ENCODE data around the gene TRIM17.

The TRIM17 gene

GRCh38 chr1:228366062-228366865 is 50.4 kb downstream of the TRIM17 start:
- DNase-seq, result no peak

DNA sequence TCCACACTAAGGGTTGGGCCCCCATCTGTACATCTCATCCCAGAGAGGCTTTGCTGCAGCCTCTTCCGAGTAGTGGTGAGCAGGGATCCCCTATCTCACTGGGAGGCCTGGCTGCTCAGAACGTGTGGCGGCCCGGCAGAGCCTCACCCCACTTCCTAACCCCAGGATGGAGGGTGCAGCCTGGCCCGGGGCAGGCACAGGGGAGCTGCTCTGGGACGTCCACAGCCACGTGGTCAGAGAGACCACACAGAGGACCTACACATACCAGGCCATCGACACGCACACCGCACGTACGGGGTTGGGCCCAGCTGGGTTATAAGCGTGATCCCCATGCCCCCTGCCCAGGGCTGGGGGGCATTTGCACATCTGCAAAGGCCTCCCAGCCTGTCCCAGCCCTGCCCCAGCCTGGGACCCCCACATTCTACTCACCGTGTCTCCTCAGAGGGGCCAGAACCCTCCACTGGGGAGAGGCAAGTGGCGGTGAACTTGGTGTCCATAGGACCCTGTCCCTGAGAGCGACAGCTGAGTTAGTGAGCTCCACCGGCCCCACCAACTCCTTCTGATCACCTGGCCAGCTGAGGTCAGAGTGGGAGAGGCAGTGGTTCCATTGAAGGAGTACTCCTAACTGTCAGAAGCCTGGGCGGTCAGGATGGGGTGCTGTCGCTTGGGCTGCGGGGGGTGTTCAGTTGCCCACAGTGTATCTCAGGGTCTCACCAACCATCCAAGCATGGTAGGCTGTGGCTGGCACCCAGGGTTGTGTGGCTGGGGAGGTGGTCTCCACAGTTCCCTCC is 51.2 kb downstream of the TRIM17 start:
- no peak for DNase-seq

DNA sequence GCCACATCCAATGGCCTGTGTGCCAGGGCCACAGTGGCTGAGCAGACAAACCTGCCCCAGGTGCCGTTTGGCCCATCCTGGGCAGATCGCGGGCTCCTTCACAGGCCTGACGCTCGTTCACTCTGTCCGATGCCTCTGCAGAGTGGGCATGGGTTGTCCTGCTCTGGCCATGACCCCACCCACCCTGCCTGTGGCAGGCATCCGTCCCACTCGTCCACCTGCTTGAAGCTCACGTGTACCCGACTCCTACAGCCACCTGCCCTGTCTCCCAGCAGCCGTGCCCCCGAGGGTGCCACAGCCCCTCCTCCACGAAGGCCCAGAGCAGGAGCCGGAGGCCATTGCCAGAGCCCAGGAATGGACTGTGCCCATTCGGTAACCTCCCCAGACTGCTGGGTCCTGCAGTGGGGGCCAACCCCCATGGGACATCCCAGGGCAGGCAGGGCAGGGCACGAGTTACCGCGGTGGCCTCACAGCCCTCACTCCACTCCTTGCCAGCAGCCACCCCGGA is 51.9 kb downstream of the TRIM17 start:
- no peak for DNase-seq

DNA sequence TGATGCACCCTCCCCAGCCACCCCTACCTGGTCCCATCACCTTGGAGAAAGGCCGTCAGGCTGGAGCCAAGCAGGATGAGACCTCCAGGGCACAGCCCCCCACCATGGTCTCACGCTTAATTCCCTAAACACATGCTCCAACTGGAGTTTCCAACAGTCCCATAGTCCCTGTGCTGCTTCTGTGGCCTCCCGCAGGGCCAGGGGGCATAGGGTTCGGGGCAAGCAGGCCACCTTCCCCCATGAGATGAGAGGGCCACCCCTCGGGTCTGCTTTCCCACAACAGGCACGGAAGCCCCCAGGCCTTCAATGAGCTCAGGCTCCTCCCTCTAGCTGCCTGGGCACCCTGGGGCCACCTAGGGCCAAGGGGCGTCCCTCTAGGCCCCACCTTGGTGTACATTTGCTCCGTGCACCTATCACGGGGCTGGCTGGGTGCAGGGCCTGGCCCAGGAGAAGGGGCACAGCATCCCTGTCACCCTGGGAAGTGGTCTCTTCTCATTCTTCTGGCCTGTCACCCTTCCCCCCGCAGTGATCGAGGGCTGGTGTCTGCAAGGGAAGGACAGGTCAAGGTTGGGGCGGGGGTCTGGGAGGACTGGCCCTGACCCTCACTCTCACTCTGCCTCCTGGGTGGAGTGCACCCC is 52.5 kb downstream of the TRIM17 start:
- no peak for DNase-seq

DNA sequence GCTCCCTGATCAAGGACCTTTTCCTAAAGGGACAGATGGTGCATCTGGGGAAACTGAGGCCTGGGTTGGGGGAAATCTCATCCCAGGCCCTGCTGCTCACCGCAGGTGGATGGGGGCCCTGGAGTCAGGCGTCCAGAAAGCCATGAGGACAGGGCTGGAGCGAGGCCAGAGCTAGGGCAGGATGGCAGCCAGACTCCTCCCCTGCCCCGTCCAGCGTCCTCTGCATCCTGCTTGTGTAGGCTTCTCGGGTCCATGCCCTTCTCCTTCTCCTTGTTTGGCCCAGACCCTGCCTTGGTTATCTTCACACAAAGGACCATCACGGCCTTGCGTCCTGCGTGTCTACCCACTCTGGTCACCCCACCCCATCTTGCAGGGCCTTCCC is 53.0 kb downstream of the TRIM17 start:
- DNase-seq, result no peak

DNA sequence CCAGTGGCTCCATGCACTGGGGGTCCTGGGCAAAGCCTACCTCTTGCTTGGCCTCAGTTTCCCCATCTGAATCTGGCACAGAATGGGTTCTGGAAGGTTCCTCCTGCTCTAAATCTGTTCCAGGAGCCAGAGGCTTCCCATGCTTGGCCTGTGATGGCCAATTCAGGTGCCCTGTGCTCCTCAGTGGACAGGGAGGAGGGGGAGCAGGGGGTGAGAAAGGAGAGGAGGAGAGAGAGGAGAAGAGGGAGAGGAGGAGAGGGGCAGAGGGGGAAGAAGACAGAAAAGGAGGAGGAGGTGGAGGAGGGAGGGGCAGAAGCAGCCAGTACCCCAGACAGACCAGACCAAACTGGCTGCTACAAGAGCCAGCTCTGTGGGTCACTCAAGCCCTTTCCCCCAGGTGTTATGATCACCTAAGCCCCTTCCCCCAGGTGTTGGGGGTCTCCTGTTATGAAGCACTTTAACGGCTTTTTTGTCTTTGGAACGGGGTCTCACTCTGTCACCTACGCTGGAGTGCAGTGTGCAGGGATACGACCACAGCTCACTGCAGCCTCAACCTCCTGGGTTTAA is 53.7 kb downstream of the TRIM17 start:
- no peak for DNase-seq

- no peak for DNase-seq
Observed at GRCh38 chr1:228362141-228362883, 54.3 kb downstream of the TRIM17 start.

GRCh38 chr1:228361314-228362140 is 55.1 kb downstream of the TRIM17 start:
- no peak for DNase-seq

GRCh38 chr1:228360533-228361313 is 55.9 kb downstream of the TRIM17 start:
- no peak for DNase-seq

GRCh38 chr1:228359613-228360532 is 56.8 kb downstream of the TRIM17 start:
- no peak for DNase-seq

DNA sequence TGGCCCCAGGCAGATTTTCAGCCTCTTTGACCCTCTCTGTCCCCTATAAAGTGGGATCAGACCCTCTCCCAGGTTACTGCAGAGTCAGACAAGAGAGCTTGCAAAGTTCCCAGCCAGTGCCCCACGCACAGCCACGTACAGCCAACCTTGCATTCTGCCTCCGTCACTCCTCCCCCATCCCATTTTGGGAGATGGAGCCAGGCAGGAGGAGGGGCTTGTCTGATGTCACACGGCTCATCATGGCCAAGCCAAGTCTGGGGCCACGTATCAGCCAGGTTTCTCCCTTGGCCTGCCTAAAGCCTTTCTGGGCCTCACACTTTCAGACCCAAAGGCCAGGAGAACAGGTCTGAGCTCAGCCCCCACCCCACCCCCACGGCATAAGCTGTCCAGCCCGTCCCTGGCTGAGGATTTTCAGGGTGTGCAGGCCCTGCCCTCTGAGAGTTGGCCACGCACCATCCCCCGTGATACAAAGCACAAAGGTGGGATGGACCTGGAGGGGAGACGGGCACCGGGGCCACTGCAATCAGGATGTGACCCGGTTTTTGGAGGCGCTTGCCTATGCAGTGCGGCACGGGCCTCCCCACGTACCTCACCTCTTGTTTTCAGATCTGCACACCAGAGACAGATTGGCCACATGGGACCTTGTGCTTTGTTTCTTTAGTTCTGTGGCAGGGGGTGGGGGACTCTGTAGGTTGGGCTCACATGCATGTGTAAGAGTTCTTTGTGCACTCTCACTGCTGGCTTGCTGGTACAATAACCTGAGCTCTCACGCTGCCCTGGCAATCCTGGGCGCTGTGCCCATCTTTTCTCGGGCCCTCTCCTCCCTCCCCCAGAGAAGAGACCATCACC is 57.7 kb downstream of the TRIM17 start:
- no peak for DNase-seq

DNA sequence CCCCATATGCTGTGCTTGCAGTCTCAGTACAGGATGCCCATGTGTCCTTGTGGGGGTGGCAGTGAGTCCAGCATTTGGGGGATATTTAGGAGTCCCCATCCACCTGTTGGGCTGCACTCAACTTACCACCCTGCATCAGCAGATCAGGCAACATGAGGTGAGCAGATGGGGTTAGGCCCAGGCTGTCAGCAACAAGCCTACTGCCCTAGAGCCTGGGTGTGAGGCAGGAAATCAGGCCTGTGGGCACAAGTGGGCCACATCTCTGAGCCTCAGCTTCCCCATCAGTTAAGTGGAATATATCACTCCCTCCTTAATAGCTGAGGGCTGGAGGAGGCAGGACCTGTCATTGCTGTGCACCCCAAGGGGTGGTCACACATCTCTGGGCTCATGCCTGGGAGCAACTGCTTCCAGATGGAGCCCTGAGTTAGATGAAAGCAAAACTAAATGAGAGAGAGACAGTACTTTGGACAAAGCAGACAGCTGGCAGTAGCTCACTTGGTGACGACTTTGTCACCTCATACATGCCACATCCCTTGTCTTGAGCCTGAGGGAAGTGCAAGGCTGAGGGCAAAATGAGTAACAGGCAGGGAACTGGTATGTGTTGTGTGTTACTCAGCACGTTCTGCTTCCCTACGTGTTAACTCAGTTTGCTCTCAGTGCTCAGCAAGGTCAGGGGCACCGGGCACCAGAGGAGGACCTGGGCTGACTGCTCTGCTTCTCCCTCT is 58.5 kb downstream of the TRIM17 start:
- DNase-seq, result no peak
